ENCODE results near the gene HK2.
"Not testable (repeated sequence)": the region's sequence is repeated elsewhere in the genome, so short reads cannot be mapped to it uniquely, and the experiment has no call there.

Gene HK2

DNA sequence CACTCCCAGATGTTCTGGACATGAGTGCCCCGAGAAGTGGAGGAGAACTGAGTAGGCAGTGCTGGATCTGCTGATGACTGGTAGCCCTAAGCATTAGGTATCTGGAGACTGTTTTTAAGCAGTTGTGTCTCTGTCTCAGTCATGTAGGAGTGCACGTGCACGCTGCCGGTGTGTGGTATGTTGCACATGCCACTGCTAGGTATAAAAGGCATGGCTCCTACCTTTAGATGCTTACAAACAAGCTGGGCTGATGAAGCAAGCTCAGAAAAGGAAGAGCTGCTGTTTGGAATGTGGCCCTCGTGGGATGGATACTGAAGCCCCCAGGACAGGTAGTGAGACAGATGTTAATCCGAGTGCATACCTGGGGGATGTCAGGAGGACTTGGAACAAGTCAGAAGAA, 49.1 kb downstream of the HK2 start:
- peaks cover 60% of the 10 kb centered on the region for H3K36me3 Mint-ChIP-seq (ENCODE audit: low read depth)
- no peak overlapping the region for H3K4me3 Mint-ChIP-seq
- H3K27ac Mint-ChIP-seq: no peak overlapping the region

DNA sequence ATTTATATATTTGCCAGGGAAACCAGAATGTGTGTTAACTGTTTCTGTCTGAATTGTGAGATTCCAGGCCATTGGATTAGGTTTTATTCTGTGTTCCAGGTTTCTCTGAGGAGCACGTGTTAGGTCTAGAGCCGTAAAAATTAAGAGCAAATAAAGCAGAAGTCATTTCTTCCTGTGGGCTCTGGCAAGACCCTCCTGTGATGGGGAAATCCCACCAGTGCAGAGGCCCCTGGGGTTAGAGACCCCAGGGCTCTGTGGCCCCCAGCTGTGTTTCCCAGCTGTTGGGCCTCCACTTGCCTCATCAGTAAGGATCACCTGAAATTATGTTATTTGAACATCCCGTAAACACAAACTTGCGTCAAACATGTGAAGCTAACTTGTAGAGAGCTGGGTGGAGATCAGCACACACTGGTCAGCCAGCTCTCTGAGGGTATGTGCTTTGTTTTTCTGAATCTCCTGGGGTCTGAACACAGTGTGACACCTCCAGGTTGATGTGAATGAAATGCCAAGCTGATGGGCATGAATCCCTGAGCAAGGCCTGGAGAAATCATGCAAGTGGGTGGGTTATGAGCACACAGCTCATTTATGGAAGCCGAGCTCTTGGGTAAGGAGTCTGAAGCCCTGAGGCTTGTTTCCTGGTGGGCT, 50.3 kb downstream of the HK2 start:
- H3K4me3 Mint-ChIP-seq: no peak overlapping the region
- H3K27me3 Mint-ChIP-seq (ENCODE audit: low read depth): no peaks in the 10 kb centered on the region
- no peaks in the 10 kb centered on the region for H3K9me3 Mint-ChIP-seq
- peaks cover 60% of the 10 kb centered on the region for H3K36me3 Mint-ChIP-seq (ENCODE audit: low read depth)
- H3K4me1 Mint-ChIP-seq (ENCODE audit: low read depth): no peaks in the 10 kb centered on the region
- H3K27ac Mint-ChIP-seq: no peak overlapping the region
- no peak for DNase-seq (ENCODE audit: low spot score)

More for the DNA sequence above, 49.1 kb downstream of the HK2 start:
- no peak for DNase-seq (ENCODE audit: low spot score)
- H3K4me1 Mint-ChIP-seq (ENCODE audit: low read depth): no peaks in the 10 kb centered on the region
- H3K27me3 Mint-ChIP-seq (ENCODE audit: low read depth): no peaks in the 10 kb centered on the region
- H3K9me3 Mint-ChIP-seq: no peaks in the 10 kb centered on the region

GRCh38 chr2:74884866-74885265, 50.9 kb downstream of the HK2 start:
- Mint-ChIP-seq H3K27ac (no peak overlapping the region), H3K9me3 (no peaks in the 10 kb centered on the region), H3K4me3 (no peak overlapping the region), H3K36me3 (ENCODE audit: low read depth) (peaks cover 59% of the 10 kb centered on the region), H3K4me1 (ENCODE audit: low read depth) (no peaks in the 10 kb centered on the region), H3K27me3 (ENCODE audit: low read depth) (no peaks in the 10 kb centered on the region)
- no peak for DNase-seq (ENCODE audit: low spot score)

- H3K9me3 Mint-ChIP-seq: no peaks in the 10 kb centered on the region
- H3K27me3 Mint-ChIP-seq (ENCODE audit: low read depth): no peaks in the 10 kb centered on the region
- H3K4me1 Mint-ChIP-seq (ENCODE audit: low read depth): no peaks in the 10 kb centered on the region
- H3K36me3 Mint-ChIP-seq (ENCODE audit: low read depth): peaks cover 65% of the 10 kb centered on the region
- no peak overlapping the region for H3K4me3 Mint-ChIP-seq
- H3K27ac Mint-ChIP-seq: no peak overlapping the region
- DNase-seq (ENCODE audit: low spot score): no peak
Measured at GRCh38 chr2:74886251-74886650, 52.3 kb downstream of the HK2 start.

- no peaks in the 10 kb centered on the region for H3K27me3 Mint-ChIP-seq (ENCODE audit: low read depth)
Measured at GRCh38 chr2:74886811-74887210, 52.9 kb downstream of the HK2 start.

DNA sequence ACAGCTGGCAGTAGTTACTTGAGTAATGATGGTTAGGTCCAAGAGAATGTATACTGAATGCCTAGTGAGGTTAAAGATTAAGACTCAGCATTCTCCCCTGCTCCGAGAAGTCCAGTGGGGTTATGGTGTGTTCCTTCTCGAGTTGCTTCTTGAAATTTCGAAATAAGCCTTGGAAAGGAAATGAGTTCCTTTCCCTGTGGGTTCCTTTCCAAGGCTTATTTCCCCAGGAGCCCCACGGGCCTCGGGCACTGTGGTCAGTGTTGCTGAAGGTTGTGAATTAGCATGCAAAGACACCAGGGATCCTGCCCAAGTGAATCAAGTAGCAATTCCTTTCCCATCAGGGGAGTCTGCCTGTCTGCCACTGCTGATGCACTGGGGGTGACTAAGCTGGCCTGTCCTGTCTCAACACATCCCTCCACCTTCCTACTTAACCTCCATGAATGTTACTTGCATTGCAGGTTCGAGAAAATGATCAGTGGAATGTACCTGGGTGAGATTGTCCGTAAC, 53.6 kb downstream of the HK2 start:
- no peaks in the 10 kb centered on the region for H3K27me3 Mint-ChIP-seq (ENCODE audit: low read depth)
- H3K9me3 Mint-ChIP-seq: no peaks in the 10 kb centered on the region
- H3K4me1 Mint-ChIP-seq (ENCODE audit: low read depth): no peaks in the 10 kb centered on the region
- no peak overlapping the region for H3K4me3 Mint-ChIP-seq
- H3K36me3 Mint-ChIP-seq (ENCODE audit: low read depth): peaks cover 69% of the 10 kb centered on the region
- no peak for DNase-seq (ENCODE audit: low spot score)
- H3K27ac Mint-ChIP-seq: no peak overlapping the region

More at GRCh38 chr2:74886811-74887210, 52.9 kb downstream of the HK2 start:
- H3K27ac Mint-ChIP-seq: no peak overlapping the region
- H3K36me3 Mint-ChIP-seq (ENCODE audit: low read depth): peaks cover 69% of the 10 kb centered on the region
- H3K4me3 Mint-ChIP-seq: no peak overlapping the region
- no peak for DNase-seq (ENCODE audit: low spot score)
- no peaks in the 10 kb centered on the region for H3K9me3 Mint-ChIP-seq
- no peaks in the 10 kb centered on the region for H3K4me1 Mint-ChIP-seq (ENCODE audit: low read depth)

GRCh38 chr2:74887960-74888700, 54.2 kb downstream of the HK2 start:
- no peaks in the 10 kb centered on the region for H3K27me3 Mint-ChIP-seq (ENCODE audit: low read depth)
- H3K9me3 Mint-ChIP-seq: no peaks in the 10 kb centered on the region
- DNase-seq (ENCODE audit: low spot score): no peak
- no peaks in the 10 kb centered on the region for H3K4me1 Mint-ChIP-seq (ENCODE audit: low read depth)
- H3K4me3 Mint-ChIP-seq: no peak overlapping the region
- H3K36me3 Mint-ChIP-seq (ENCODE audit: low read depth): peaks cover 67% of the 10 kb centered on the region
- H3K27ac Mint-ChIP-seq: no peak overlapping the region

DNA sequence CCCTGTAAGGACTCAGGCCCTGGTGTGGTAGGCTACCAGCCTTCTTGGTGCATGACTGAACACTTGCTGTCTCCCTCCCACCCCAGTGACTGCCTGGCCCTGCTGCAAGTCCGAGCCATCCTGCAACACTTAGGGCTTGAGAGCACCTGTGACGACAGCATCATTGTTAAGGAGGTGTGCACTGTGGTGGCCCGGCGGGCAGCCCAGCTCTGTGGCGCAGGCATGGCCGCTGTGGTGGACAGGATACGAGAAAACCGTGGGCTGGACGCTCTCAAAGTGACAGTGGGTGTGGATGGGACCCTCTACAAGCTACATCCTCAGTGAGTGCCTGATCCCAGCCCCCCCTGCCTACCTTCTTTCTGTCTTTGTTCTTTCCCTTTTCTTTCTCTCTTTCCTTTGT, 55.2 kb downstream of the HK2 start:
- no peaks in the 10 kb centered on the region for H3K4me1 Mint-ChIP-seq (ENCODE audit: low read depth)
- H3K36me3 Mint-ChIP-seq (ENCODE audit: low read depth): peaks cover 75% of the 10 kb centered on the region
- no peak overlapping the region for H3K27ac Mint-ChIP-seq
- H3K9me3 Mint-ChIP-seq: no peaks in the 10 kb centered on the region
- no peaks in the 10 kb centered on the region for H3K27me3 Mint-ChIP-seq (ENCODE audit: low read depth)
- DNase-seq (ENCODE audit: low spot score): no peak
- H3K4me3 Mint-ChIP-seq: no peak overlapping the region

GRCh38 chr2:74890711-74891110, 56.8 kb downstream of the HK2 start:
- peaks cover 75% of the 10 kb centered on the region for H3K36me3 Mint-ChIP-seq (ENCODE audit: low read depth)
- no peak overlapping the region for H3K4me3 Mint-ChIP-seq
- H3K9me3 Mint-ChIP-seq: peaks cover 7% of the 10 kb centered on the region
- H3K27me3 Mint-ChIP-seq (ENCODE audit: low read depth): no peaks in the 10 kb centered on the region
- DNase-seq (ENCODE audit: low spot score): no peak
- no peak overlapping the region for H3K27ac Mint-ChIP-seq
- H3K4me1 Mint-ChIP-seq (ENCODE audit: low read depth): no peaks in the 10 kb centered on the region

- Mint-ChIP-seq H3K4me1 (ENCODE audit: low read depth) (no peaks in the 10 kb centered on the region), H3K27ac (no peak overlapping the region), H3K36me3 (ENCODE audit: low read depth) (peaks cover 78% of the 10 kb centered on the region), H3K9me3 (peaks cover 7% of the 10 kb centered on the region), H3K27me3 (ENCODE audit: low read depth) (no peaks in the 10 kb centered on the region), H3K4me3 (no peak overlapping the region)
- no peak for DNase-seq (ENCODE audit: low spot score)
Measured at GRCh38 chr2:74891136-74891764, 57.3 kb downstream of the HK2 start.

DNA sequence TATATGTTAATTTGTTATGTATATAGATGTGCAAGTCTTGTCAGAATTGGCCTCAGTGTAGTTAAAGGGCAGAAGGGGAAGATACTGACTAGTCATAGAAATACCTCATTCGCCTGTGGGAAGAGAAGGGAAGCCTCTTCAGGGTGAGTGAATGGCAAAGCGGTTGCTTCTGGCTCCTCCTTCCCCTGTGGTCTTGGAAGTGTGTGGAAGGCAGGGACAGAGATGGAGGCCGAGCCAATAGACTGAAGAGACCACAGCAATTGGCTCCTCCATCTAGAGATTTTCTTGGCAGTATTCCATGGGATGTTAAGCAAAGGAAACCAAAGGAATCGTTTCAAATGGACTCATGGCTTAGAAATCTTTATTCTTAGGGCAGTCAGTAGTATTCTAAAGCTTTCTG, 57.9 kb downstream of the HK2 start:
- DNase-seq (ENCODE audit: low spot score); H3K27ac Mint-ChIP-seq; H3K4me3 Mint-ChIP-seq; H3K9me3 Mint-ChIP-seq; H3K27me3 Mint-ChIP-seq (ENCODE audit: low read depth); H3K4me1 Mint-ChIP-seq (ENCODE audit: low read depth): not testable (repeated sequence)
- H3K36me3 Mint-ChIP-seq (ENCODE audit: low read depth): peaks cover 75% of the 10 kb centered on the region

GRCh38 chr2:74892609-74893008, 58.7 kb downstream of the HK2 start:
- Mint-ChIP-seq H3K4me1 (ENCODE audit: low read depth) (no peaks in the 10 kb centered on the region), H3K4me3 (no peak overlapping the region), H3K27ac (no peak overlapping the region), H3K36me3 (ENCODE audit: low read depth) (peaks cover 74% of the 10 kb centered on the region), H3K27me3 (ENCODE audit: low read depth) (no peaks in the 10 kb centered on the region), H3K9me3 (peaks cover 7% of the 10 kb centered on the region)
- DNase-seq (ENCODE audit: low spot score): no peak

GRCh38 chr2:74893332-74893731, 59.4 kb downstream of the HK2 start:
- H3K9me3 Mint-ChIP-seq: peaks cover 7% of the 10 kb centered on the region
- H3K36me3 Mint-ChIP-seq (ENCODE audit: low read depth): peaks cover 68% of the 10 kb centered on the region
- H3K4me3 Mint-ChIP-seq: no peak overlapping the region
- no peak for DNase-seq (ENCODE audit: low spot score)
- no peaks in the 10 kb centered on the region for H3K4me1 Mint-ChIP-seq (ENCODE audit: low read depth)
- no peaks in the 10 kb centered on the region for H3K27me3 Mint-ChIP-seq (ENCODE audit: low read depth)
- H3K27ac Mint-ChIP-seq: no peak overlapping the region

GRCh38 chr2:74894272-74894981, 60.5 kb downstream of the HK2 start:
- Mint-ChIP-seq H3K9me3 (peaks cover 7% of the 10 kb centered on the region), H3K27me3 (ENCODE audit: low read depth) (no peaks in the 10 kb centered on the region), H3K4me1 (ENCODE audit: low read depth) (no peaks in the 10 kb centered on the region), H3K4me3 (no peak overlapping the region), H3K36me3 (ENCODE audit: low read depth) (peaks cover 63% of the 10 kb centered on the region), H3K27ac (no peak overlapping the region)
- no peak for DNase-seq (ENCODE audit: low spot score)
